Measurements from ENCODE around the gene ZNF195.

Gene ZNF195

GRCh38 chr11:3382613-3383285 is 3.8 kb upstream of the ZNF195 start:
- no peak for DNase-seq (ENCODE audit: low read depth)
- no peak for TF ChIP-seq CTCF (conservative IDR thresholded peaks at IDR 0.05; ENCODE audit: low read depth, low read length)
- no peak overlapping the region for H3K4me3 ChIP-seq (ENCODE audit: low read depth, low read length)

- TF ChIP-seq CTCF (conservative IDR thresholded peaks at IDR 0.05; ENCODE audit: low read depth, low read length), result no peak
- no peak overlapping the region for H3K4me3 ChIP-seq (ENCODE audit: low read depth, low read length)
- DNase-seq (ENCODE audit: low read depth), result no peak
Observed at GRCh38 chr11:3381794-3382193, 2.8 kb upstream of the ZNF195 start.

- peak overlapping the region; percentile 41 for H3K4me3 ChIP-seq (ENCODE audit: low read depth, low read length)
- peak; percentile 33 for DNase-seq (ENCODE audit: low read depth)
Observed at GRCh38 chr11:3380706-3381545, 2.0 kb upstream of the ZNF195 start.

GRCh38 chr11:3375552-3375951 is 3.4 kb downstream of the ZNF195 start:
- no peak overlapping the region for H3K4me3 ChIP-seq (ENCODE audit: low read depth, low read length)
- TF ChIP-seq CTCF (conservative IDR thresholded peaks at IDR 0.05; ENCODE audit: low read depth, low read length), result no peak
- peak; percentile 56 for DNase-seq (ENCODE audit: low read depth)

More at GRCh38 chr11:3380706-3381545, 2.0 kb upstream of the ZNF195 start:
- no peak for TF ChIP-seq CTCF (conservative IDR thresholded peaks at IDR 0.05; ENCODE audit: low read depth, low read length)

GRCh38 chr11:3370311-3370870 is 8.6 kb downstream of the ZNF195 start:
- no peak overlapping the region for H3K4me3 ChIP-seq (ENCODE audit: low read depth, low read length)
- TF ChIP-seq CTCF (conservative IDR thresholded peaks at IDR 0.05; ENCODE audit: low read depth, low read length), result no peak
- no peak for DNase-seq (ENCODE audit: low read depth)

GRCh38 chr11:3369366-3369765 is 9.6 kb downstream of the ZNF195 start:
- no peak overlapping the region for H3K4me3 ChIP-seq (ENCODE audit: low read depth, low read length)
- DNase-seq (ENCODE audit: low read depth), result no peak
- no peak for TF ChIP-seq CTCF (conservative IDR thresholded peaks at IDR 0.05; ENCODE audit: low read depth, low read length)
